Endothelial cell of umbilical vein (primary cell): ENCODE results near the gene ZSCAN5A.
"Not testable (repeated sequence)": the region's sequence is repeated elsewhere in the genome, so short reads cannot be mapped to it uniquely, and the experiment has no call there.

ENCODE experiments used
- EZH2 ChIP-seq: IDR thresholded peaks from 2 replicates; pipeline ENCODE4 v1.6.1; 2012; ENCODE audit warnings: borderline replicate concordance, low read depth, mild to moderate bottlenecking, moderate library complexity, low read length, inconsistent platforms; ENCODE audit not compliant: severe bottlenecking
- FOS ChIP-seq: IDR thresholded peaks from 2 replicates; pipeline ENCODE4 v1.6.1; 2011; ENCODE audit warnings: mild to moderate bottlenecking, low read length, moderate library complexity, borderline replicate concordance; ENCODE audit not compliant: insufficient read depth
- POLR2A ChIP-seq: IDR thresholded peaks from 2 replicates; pipeline ENCODE4 v1.6.1; 2012; ENCODE audit warnings: low read depth, mild to moderate bottlenecking, control low read depth, low read length
- POLR2AphosphoS5 ChIP-seq: IDR thresholded peaks from 2 replicates; pipeline ENCODE4 v1.6.1; 2012; ENCODE audit warnings: low read depth, mild to moderate bottlenecking, control low read depth, low read length, moderate library complexity; ENCODE audit not compliant: insufficient read depth
- TF ChIP-seq, protein P1 (sequence below), 2 donors: IDR thresholded peaks; 1 replicate in 1 of 2; 2 replicates in 1 of 2; pipeline ENCODE4 v1.5.1; 2011; ENCODE audit warnings: low read length in 2 of 2, mild to moderate bottlenecking in 2 of 2, moderate library complexity in 2 of 2, control low read depth in 1 of 2, inconsistent platforms in 1 of 2, low read depth in 1 of 2; ENCODE audit not compliant: insufficient read depth in 1 of 2; ENCODE audit errors: extremely low read depth in 1 of 2
- TF ChIP-seq, protein P2 (sequence below): IDR thresholded peaks from 2 replicates; pipeline ENCODE4 v1.6.1; 2011; ENCODE audit not compliant: insufficient read depth, insufficient read length

DNA sequence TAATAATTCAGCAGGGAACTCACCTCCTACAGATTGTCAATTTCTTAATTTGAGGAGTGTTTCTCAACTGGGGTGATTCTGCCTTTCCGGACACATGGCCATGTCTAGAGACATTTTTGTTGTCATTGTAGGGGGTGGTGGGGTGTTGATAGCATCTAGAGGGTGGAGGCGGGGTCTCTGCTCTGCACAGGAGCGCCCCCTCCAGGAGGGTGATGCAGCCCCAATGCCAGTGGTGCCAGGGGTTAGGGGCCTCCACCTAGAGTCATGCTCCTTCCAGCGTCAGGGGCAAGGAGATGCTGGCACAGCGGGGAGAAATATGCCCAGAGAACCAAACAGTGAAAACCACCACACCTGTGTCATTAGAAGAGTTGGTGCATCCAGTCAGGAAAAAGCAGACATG is 107.1 kb downstream of the ZSCAN5A start:
- not testable (repeated sequence) for TF ChIP-seq EZH2, POLR2A, POLR2AphosphoS5, FOS
- TF ChIP-seq, protein P1, sequence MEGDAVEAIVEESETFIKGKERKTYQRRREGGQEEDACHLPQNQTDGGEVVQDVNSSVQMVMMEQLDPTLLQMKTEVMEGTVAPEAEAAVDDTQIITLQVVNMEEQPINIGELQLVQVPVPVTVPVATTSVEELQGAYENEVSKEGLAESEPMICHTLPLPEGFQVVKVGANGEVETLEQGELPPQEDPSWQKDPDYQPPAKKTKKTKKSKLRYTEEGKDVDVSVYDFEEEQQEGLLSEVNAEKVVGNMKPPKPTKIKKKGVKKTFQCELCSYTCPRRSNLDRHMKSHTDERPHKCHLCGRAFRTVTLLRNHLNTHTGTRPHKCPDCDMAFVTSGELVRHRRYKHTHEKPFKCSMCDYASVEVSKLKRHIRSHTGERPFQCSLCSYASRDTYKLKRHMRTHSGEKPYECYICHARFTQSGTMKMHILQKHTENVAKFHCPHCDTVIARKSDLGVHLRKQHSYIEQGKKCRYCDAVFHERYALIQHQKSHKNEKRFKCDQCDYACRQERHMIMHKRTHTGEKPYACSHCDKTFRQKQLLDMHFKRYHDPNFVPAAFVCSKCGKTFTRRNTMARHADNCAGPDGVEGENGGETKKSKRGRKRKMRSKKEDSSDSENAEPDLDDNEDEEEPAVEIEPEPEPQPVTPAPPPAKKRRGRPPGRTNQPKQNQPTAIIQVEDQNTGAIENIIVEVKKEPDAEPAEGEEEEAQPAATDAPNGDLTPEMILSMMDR (IDR thresholded peaks at IDR 0.05; ENCODE audit: extremely low read depth in 1 of 2, insufficient read depth in 1 of 2, low read depth in 1 of 2, low read length in 2 of 2): not testable (repeated sequence)
- TF ChIP-seq, protein P2, sequence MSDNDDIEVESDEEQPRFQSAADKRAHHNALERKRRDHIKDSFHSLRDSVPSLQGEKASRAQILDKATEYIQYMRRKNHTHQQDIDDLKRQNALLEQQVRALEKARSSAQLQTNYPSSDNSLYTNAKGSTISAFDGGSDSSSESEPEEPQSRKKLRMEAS: not testable (repeated sequence)
